DMS114 treated with DMSO at 0.1 percent for 48 hours (cell line): ENCODE data around the gene TRIML1.

Source experiments
- DNase-seq: peaks from one replicate; lab custom pipeline; 2025; ENCODE audit not compliant: unreplicated experiment; lab: John Stamatoyannopoulos, UW

The TRIML1 gene, protein sequence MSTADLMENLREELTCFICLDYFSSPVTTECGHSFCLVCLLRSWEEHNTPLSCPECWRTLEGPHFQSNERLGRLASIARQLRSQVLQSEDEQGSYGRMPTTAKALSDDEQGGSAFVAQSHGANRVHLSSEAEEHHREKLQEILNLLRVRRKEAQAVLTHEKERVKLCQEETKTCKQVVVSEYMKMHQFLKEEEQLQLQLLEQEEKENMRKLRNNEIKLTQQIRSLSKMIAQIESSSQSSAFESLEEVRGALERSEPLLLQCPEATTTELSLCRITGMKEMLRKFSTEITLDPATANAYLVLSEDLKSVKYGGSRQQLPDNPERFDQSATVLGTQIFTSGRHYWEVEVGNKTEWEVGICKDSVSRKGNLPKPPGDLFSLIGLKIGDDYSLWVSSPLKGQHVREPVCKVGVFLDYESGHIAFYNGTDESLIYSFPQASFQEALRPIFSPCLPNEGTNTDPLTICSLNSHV

DNA sequence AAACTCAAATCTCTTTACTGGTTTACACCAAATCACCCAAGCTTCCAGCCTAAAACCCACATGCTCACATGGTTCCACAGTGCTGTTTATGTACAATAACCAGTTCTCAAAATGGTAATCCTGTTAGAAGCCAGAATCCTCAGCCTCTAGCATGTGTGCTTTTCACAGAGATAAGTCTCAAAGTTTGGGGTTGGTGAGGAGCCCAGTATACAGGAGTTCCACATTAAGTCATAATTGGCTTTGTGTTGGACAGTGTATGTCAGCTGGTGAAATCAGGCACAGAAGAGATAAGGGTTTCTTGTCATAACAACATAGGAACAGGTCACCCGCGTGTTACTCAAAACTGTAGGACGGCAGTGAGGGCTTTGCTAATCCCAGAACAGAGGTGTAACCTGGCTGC lies at the start of gene TRIML1:
Gene TRIML1, plus strand, starts transcription at position 301 of the 400 bp plus-strand sequence. CDS start 118 bp downstream, outside the sequence.
- no peak for DNase-seq

DNA sequence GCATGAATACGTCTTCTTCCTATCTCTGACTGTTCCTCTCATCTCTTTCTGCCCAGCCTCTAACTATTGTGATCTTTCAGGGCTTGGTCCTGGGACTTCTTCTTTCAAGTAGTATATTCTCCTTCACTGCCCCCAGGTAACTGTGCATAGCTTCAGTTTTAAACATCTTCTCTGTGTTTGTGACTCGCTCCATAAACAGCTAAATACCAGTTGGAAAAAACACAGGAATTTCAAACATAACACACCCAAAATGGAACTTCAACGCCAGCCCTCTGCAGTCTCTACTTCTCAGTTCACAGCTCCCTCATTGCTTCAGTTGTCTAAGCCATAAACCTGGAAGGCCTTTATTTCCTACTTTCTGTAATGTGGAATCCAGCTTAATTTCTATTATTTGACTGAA lies 46.4 kb upstream of the TRIML1 start:
- no peak for DNase-seq

DNA sequence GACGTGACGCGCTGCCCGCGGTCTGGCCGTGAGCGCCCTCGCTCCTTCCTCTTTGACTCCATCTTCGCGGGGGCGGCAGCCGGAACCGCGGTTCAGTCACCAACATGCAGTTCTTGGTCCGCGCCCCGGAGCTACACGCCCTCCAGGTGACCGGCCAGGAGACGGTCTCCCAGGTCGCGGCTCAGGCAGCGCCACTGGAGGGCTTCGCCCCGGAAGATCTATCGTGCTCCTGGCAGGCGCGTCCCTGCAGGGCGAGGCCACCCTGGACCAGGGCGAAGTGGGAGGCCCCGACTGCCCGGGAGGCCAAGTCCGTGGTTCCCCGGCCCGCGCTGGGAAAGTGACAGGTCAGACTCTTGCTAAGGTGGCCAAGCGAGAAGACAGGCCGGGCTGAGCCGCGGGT lies 32.8 kb upstream of the TRIML1 start:
- DNase-seq, result no peak

DNA sequence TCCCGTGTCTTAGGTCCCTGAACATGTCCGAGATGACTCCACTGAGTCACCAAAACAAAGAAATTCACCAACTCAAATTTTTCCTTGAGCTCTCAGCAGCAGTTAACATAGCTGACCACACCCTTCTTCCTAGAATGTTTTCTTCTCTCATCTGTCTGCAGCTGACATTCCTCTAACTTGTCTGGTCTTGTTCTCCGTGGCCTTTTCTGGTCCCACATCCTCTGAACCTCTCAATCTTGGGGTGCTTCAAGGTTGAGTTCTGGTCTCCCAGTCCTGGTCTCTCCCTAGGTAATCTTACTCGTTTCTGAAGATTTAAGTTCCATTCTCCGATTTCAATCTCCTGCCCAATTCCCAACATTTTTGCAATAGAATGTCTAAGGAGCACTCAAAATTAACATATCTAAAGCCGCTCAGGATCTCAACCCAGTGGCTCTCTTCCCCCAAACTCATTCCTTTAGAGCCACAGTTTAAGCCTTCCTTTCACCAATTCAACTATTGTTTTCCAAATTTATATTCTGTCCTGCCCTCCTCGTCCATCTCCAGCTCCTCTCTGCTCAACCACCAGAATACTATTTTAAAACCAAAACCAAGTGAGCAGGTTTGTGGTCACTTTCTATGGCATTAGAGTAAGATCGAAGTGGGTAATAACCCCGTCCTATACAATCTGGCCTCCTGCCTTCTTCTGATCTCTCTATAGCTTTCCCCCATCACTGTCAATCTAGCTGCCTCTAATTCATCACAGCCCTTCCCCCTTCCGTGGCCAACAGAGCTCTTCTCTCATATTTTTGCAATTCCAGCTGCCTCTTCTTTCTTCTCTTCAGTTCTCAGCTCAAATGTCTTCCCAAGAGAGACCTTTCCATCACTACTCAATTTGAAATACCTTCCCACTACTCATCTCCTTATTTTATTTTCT lies 31.1 kb upstream of the TRIML1 start:
- DNase-seq, result no peak

DNA sequence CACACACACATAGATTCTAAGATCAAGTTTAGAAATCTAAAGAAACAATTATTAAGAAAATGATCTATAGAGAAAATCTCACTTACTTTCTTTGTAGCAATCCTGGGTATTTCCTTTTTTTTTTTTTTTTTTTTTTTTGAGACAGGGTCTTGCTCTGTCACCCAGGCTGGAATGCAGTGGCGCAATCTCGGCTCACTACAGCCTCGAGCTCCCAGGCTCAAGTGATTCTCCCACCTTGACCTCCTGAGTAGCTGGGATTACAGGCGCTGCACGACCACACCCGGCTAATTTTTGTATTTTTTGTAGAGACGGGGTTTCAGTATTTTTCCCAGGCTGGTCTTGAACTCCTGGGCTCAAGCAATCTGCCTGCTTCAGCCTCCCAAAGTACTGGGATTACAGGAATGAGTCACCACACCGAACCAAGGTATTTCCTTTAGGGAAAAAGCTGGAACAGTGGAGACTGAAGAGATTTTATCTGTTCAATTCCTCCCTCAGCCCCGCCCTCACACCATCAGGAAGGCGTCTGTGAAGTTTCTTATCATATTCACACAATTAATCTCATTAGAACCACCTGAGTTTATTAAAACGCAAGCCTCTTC lies 30.0 kb upstream of the TRIML1 start, which contains the start of gene TRIML2:
Gene TRIML2, minus strand, starts transcription at position 447 of the 599 bp plus-strand sequence. CDS start 4,235 bp downstream, outside the sequence.
- DNase-seq, result no peak

DNA sequence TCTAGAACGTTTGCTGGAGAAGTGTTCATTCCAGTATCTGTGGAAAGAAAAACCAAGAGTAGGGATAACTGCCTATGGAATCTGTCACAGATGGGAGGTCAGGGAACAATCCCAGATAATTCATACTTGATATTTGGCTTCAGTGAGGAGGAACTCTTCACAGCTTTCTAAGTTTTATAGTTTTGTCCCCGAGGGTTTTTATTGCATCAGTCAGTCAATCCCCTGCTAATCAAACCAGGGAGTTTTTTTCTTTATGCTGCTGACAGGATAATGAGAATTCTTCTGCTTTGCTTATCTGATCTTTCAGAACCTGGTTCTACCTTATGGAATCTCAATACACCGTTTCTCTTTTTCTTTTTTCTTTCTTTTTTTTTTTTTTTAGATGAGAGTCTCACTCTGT lies 29.2 kb upstream of the TRIML1 start:
- no peak for DNase-seq

DNA sequence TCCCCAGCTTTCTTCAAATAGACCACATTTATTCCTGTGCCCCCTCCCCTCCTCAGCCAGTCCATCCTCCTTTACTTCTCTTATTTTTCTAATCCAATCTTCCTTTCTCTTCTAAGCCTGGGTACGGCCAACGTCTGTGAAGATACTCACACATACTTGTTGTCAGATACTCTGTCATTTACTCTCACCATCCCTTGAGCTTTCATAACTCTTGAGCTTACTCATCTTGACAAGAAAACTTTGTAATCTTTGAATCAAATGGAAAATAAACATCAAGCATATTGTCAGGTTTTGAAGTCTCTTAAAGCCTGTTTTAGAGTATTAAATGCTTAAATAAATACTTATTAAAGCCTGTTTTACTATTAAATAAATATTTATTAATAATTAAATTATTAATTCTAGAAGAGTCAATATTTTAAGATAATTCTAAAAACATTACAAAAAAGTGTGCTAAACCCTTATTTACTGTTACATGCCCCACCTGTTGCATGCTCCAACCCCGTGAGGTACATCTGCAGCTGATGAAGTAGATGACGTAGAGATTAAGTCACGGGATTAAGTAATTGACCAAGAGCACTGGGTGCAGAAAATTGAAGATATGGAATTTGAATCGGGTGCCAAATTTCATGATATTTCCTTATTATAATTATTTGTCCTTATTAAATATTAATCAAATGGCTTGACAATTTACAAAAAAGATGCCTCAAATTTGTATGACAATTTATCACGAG lies 28.3 kb upstream of the TRIML1 start:
- no peak for DNase-seq

DNA sequence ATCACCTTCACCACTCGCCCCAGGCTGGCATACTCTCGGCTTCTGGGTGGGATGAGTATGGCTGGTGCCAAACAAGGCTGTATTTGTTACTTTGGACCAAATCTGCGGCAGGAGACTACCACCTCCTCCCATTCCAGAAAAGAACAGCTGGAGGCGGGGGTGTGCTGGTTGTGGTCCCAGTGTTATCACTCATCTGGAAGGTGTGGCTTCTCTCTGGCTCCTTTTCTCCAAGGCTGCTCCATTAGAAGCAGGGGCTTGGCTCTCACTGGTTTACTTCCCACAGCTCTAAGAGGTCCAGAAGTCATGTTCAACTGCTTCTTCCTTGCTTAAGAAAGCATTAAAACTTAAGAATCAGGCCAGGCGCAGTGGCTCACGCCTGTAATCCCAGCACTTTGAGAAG lies 27.3 kb upstream of the TRIML1 start:
- DNase-seq, result no peak

DNA sequence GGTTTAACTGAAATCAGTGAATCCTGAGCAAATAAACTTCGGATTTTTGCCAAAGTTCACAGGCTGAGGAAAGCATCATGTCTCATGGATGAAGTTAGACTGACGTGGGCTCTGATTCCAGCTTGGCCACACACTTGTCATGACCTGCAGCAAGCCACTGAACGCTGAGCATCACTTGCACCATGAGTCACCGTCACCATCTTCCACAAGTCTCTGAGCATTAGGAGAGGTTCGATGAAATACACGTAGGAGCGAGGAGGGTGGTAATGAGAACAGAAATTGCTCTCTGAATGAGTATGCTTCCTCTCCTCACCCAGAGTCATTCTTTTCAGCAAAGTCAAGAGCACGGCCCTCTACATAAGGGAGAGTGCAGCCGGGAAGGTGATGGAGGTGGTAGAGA lies 26.1 kb upstream of the TRIML1 start:
- DNase-seq, result no peak

DNA sequence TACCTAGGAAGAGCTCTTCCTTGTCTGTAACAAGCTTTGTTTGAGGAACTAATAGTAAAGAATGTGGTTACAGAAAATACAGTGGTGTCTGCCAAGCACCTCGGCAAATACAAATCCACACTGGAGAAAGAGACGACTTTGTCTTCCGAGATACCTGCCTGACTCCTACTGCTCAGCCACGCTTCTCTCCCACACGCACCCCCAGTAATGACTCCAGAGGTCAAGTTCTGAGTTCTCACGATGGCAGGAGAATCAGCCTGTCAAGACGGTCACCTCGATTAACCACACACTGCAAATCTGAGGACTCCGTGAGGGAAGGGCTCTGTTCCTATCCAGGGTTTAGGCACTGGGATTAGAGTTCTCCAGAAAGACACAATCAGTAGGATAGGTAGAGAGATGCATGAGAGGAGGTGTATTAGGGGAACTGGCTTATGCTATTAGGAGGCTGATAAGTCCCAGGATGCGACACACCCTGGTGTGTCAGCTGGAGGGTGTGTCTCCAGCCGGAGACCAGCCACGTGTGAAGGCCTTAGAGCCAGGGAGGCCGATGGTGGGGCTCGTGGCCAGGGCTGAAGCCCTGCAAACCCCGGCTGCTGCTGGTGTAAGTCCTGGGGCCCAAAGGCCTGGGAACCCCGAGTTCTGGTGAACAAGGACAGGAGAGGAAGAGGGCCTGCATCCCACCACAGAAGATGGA lies 21.5 kb upstream of the TRIML1 start:
- DNase-seq, result no peak

DNA sequence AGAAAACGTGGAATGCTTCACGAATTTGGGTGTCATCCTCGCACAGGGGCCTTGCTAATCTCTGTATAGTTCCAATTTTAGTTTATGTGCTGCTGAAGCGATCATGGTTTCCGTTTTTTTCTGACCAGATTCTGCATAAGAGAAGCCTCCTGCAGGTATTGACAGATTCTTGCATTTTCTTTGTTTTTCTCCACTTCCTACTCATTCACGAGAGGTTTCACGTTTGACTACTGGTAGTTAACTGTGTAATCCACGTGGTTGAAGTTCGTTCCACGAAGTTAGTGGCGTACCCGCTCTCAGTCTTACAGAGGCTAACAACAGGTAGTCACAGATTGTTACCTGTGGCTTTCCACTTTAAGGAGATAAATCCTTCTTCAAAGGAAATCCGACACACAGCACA lies 17.7 kb upstream of the TRIML1 start:
- DNase-seq, result no peak

DNA sequence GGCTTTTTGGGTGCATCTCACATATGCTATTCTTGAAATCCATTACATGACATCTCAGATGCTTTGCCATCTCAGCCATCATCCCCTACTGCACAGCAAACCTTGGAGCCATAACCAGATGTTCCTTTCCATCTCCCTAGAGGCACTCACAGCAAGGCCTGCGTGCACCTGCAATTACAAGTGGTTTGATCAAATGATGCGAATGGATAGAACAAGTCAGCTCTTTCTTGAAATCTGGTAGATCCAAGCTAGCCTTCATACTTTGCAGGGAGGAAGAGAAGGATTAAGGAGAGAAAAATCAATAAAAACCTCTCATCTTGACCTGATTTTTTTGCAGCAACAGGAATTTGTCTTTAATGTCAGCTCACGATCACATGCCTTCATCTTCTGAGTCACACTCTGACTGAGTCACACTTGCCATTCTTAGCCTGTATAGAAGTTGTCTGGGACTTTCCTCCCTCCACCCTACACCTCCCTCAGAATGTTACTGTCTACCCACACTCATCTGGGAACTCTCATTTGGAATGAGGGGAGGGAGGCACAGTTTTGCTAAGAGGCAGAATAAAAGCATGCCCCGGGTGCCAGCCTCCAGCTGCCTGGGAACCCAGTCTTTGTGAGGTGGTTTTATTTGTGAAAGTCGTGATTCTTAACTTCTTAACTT lies 11.9 kb upstream of the TRIML1 start:
- DNase-seq, result no peak

DNA sequence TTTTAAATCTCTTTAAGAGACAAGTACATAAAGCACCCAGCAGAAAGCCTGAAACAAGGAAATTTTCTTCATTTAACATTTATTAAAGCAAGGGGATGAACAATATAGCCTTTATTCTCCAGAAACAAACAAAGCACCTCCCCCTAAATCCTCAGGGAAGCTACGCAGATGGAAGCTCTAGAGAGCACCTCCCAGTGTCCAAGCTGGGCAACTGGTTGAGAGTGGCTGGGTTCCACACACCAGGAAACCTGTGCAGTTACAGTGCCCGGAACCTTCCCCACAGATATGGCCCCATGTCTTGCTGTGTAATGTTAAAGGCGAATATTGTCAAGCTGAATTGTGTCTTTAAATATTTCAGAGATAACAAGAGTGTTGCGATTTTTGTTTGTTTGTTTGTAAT lies 8.9 kb upstream of the TRIML1 start:
- DNase-seq, result no peak

DNA sequence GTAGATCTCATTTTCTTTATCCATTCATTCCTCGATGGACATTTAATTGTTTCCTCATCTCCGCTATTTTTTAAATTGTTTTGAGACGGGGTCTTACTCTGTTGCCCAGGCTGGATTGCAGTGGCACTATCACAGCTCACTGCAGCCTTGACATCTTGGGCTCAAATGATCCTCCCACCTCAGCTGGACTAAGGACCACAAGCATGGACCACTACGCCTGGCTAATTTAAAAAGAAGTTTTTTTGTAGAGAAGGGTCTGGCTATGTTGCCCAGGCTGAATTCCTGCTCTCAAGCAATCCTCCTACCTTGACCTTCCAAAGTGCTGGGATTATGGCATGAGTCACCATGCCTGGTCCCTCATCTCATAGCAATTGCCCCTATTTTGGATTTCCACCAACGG lies 7.0 kb upstream of the TRIML1 start:
- no peak for DNase-seq

DNA sequence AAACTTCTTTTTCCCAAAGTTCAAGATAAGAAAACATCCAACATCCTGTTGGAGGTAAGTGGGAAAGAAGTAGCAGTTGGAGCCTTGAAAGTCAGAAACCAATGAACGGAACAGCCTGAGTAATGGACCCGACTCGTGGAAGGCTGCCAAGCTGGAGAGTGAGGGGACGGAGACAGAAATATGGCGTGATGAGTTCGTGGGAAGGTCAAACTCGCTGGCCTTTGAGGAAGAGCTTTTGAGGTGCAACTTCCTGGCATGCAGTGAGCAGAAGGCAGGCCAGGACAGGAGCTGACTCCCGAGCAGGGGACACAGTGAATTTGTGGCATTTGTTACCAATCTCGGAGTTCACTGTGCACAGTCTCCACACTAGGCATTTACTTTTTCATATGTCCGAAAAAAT lies 1.0 kb upstream of the TRIML1 start:
- DNase-seq, result no peak

DNA sequence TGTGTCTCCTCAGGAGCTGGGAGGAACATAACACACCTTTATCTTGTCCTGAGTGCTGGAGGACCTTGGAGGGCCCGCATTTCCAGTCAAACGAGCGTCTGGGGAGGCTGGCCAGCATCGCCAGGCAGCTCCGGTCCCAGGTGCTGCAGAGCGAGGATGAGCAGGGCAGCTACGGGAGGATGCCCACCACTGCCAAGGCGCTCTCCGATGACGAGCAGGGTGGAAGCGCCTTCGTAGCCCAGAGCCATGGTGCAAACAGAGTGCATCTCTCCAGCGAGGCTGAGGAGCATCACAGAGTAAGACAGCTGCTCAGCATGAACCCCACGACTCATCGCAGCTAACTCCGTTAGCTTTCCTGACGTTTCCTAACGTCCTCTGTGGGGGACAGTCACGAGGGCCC lies 430 bp downstream of the TRIML1 start:
- DNase-seq, result no peak

DNA sequence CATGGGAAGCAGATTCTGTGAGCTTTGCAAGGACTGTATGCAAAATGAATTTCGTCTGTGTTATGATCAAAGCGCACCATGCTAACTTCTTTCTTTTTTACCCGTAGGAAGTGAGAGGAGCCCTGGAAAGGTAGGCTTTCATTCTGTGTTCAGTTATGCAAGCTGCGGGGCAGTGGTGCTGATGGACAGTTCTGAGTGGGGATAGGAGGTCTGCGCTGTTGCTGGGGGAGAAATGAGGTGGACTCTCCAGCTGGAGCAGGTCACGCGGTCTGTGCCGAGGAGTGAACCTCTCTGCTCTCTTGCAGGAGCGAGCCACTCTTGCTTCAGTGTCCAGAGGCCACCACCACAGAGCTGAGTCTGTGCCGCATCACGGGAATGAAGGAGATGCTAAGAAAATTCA lies 4.5 kb downstream of the TRIML1 start:
- no peak for DNase-seq

DNA sequence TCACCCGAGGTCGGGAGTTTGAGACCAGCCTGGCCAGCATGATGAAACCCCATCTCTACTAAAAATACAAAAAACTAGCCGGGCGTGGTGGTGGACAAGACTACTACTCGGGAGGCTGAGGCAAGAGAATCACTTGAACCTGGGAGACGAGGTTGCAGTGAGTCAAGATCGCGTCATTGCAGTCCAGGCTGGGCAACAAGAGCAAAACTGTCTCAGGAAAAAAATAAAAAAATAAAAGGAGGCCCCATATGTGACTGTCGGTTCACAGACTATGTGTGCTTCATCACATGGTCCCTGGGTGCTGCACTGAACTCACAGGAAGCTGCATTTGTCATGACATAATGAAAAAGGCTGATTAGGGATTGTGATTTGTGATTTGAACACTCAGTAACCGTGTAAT lies 6.4 kb downstream of the TRIML1 start:
- no peak for DNase-seq

DNA sequence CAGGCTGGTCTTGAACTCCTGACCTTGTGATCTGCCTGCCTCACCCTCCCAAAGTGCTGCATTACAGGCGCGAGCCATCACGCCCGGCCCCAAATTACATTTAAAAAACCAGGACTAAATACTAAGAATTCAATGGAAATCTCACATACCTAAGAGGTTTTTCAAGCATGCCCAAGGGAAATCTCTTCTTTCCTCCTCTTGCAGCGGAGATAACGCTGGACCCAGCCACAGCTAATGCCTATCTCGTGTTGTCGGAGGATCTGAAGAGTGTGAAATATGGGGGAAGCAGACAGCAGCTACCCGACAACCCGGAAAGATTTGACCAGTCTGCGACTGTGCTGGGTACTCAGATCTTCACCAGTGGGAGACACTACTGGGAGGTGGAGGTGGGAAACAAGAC lies 7.4 kb downstream of the TRIML1 start:
- DNase-seq, result no peak

DNA sequence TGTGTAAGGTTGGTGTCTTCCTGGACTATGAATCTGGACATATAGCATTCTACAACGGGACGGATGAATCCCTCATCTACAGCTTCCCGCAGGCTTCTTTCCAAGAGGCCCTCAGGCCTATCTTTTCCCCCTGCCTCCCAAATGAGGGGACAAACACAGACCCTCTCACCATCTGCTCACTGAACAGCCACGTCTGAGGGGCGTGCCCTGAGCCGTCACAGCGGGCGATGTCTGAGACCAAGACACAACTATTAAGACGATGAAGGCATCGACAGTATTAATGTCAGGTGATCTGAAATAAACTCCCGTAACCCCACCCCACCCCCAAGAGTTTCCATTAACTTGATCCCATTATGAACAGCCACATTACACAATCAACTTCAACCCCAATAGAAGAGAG lies 7.9 kb downstream of the TRIML1 start:
- no peak for DNase-seq
